Bone marrow (tissue), 2 donors: Measurements from ENCODE around the gene ADAMTS17.

Experiments
- DNase-seq, 2 donors: peaks; one replicate each; lab custom pipeline; 2025; lab: John Stamatoyannopoulos, UW

ADAMTS17 gene

DNA sequence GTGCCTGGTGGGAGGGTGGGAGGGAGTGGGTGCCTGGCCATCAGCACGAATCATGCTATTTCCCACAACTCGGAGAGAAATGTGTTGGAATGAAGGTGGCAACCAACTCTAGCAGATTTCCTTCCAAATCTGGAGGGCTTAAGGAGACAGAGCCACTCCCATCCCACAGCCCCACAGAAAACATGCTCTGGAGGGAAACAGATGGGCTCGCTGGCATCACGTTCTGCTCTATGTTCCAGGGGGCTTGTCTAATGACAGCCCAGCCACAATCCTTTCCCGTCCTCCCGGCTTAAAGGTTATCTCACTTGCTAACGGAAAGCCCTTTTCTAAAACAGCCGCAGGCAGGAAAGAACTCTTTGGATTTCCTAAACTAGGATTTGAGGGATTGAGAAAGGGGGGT is 65.3 kb downstream of the ADAMTS17 start:
- no peak for DNase-seq

DNA sequence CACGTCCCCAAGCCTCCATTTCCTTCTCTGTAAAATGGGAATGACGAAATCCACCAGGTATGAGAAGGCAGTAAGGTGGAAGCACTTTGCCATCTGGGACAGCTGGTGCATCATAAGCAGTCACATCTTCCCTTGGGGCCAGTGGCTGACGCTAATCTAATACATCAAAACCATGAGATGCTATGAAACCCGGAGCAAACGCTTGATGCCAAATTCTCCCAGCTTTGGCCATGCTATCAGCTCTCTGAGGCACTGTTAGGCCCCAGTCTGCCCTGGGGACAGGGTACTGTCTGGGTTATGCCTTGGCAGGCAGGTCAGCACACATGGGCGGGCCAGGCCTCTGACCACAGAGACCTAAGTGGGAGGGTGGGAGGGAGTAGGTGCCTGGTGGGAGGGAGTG is 66.1 kb downstream of the ADAMTS17 start:
- no peak for DNase-seq

- no peak for DNase-seq
Measured at GRCh38 chr15:100269831-100270230, 71.9 kb downstream of the ADAMTS17 start.

DNA sequence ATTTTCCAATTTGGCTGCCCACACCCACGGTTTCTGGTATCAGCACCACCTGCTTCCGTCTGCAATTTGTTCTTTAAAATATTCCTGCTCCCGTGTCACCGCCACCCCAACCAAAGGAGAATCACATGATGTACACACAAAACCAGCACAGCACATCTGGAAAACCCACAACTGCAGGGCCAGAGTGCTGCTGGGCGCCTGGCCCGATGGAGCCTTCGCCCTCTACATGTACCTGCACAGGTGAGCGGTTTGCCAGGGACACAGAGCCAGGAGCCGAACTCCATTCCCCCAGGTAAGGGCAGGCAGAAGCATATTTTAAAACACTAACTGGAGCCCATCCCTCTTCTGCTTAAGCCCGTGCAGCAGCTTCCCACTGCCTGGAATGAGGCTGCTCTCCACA is 75.6 kb downstream of the ADAMTS17 start:
- DNase-seq, result no peak

DNA sequence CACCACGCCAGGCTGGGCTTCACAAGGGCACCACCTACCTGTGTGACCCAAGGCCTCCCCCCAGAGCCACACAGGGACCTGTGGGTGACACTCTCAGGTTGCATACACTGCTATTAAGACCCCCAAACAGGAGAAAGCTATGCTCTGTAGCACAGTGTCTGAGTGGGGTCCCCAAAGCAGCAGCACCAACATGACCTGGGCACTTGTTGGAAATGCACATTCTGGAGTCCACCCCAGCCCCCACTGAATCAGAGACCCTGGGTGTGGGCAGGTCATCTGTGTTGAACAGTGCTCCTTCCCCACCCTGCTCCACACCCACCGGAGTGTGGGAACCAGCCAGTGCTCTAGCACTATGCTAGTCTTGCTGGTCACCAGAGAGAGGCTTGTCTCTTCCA is 76.1 kb downstream of the ADAMTS17 start:
- no peak for DNase-seq

GRCh38 chr15:100264994-100265640 is 76.7 kb downstream of the ADAMTS17 start:
- DNase-seq, result no peak

GRCh38 chr15:100263721-100264455 is 77.9 kb downstream of the ADAMTS17 start:
- no peak for DNase-seq

GRCh38 chr15:100263031-100263430 is 78.7 kb downstream of the ADAMTS17 start:
- no peak for DNase-seq

DNA sequence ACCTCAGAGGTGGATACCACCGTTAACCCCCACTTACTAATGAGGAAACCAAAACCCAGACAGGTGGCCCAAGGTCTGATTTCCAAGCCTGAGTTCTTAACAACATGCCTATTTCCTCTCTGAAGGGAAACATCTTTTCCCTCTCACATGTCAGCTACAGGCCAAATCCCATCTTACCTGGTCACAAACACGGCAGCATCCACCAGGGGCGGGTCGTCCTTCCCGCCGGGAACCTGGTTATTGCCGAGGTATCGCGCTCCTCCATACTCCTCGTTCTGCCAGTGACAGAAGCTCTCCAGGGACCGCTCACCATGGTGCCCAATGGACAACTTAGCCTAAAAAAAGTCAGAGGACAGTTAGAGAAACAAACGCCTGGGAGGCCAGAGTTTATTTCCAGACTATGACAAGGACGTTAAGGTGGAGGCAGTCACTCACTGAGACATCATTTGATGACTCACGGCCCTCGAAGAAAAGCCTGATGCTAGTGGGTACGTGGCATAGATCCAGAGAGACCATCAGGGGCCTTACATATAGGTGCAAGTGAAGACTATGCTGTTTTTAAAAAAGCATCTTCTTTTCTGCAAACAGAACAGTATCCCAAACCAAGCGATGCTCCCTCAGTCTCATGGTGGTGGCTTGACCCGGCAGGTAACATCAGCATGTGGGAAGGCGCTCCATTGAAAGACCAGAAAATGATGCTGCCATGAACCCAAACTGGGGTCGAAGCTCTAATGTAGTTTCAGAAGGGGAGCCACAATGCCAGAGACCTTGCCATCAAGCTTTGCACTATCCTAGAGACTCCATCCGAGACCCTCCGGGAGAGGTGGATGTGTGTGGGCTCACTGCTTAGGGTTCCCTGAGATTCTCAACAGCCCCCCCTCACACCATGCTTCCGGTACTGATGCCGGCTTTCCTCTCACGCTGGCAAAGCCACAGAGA is 80.2 kb downstream of the ADAMTS17 start:
- no peak for DNase-seq

DNA sequence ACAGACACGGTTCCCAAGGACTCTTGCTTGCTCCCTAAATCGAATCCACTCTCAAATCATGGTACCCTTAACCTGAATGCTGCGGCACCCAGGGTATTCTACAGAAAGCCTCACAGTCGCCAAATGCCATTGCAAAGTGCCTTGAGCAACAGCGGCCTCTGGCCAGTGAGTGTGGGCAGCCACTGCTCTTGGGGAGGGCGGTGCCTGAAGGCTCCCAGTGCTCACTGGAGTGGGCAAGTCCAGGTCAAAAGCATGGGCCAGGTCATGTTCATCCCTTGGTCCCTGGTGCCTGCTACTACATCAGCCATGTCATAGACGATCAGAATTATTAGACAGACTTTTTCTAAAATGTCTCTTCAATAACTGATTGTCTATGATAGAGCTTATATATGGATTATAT is 82.5 kb downstream of the ADAMTS17 start:
- DNase-seq, result no peak

DNA sequence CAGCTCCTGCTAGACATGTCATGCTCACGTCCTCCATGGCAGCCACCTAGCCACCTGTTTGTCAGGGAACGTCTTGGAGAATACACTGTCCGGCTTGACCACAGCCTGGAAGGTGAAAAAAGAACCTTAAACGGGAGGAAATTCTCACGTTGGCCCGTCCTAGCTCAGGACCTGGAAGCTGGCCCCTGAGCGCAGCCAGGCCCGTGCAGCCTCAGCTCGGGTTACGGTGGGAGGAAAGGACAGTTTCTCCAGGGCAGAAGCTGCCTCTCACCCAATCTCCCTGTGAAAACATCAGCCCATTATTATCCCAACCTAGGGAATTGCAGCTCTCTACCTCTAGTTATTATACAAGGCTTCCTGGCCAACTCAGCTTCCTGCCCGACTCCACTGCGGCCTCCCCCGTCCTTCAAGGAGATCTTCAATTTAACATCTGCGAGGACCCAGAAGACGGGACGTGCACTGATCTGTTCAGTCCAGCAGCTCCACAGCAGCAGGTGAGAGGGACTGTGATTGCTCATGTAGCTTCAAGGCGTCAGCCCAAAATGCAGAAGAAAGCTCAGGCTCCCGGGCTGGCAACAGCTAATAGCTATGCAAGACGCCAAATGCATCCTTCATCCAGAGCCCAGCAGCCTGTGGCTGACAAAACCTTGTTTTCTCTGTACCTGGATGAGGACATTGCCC is 84.7 kb downstream of the ADAMTS17 start:
- no peak for DNase-seq

DNA sequence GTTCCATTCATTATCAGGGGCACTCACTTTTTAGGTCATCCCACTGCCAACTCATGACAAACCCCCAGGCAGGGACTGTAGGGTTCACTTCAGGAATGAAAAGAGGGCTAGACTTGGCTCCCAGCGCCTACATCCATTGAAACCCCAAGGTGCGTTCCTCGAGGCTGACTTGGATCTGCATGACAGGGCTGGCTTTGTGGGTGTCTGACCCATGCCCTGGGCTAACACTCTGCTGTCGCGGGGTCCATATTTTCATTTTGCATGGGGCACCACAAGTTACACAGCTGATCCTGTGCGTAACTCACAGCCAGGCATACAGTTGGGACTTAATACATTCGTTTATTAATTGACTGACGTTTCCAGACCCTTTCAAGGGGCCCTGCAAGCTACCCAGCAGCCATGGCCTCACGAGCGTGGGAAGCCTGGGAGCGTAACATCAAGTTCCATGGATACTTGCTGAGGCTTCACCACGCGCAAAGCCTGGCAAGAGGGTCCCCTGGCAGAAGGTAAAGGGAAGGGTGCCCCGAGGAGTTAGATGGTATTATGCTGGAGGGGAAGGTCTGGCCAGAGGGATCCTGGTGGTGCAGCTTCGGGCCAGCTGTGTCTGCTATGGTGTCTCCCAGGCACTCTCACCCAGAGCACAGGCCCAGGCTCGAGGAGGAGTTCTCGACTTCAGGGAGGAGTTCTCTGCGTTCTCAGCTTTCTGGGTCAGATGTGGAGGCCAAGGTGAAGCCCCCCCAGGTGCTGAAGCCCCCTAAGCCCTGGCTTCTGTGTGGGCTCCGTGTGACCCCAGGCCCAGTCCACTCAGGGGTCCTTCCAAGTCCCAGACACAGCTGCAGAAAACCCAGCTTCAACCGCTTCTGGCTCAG is 85.4 kb downstream of the ADAMTS17 start:
- no peak for DNase-seq

DNA sequence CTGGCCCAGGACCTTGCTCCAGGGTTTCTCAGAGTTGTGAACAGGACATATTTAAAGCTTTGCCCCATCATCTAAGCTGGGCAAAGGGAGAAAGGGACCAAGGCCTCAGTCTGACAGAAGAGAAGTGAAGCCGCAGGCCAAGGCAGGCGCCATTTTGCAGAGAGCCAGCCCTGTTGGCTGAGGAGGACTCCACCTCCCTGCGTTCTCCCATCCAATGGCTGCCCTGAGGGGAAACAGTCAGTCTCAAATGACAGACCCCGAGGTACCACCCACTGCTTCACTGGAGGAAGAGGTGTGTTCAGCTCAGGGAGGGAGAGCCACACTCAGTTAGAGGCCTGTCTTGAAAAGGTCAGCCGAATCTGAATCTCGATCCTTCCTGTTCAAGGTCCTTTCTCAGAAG is 86.1 kb downstream of the ADAMTS17 start:
- DNase-seq, result no peak

DNA sequence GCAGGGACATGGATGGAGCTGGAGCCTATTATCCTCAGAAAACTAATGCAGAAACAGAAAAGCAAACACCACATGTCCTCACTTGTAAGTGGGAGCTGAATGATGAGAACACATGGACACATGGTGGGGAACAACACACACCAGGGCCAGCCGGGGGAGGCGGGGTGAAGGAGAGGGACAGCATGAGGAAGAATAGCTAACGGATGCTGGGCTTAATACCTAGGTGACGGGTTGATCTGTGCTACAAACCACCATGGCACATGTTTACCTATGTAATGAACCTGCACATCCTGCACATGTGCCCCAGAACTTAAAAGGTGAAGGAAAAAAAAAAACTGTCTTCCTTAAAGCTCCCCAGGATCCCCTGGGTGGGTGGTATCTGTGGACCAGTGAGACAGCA is 87.1 kb downstream of the ADAMTS17 start:
- DNase-seq, result no peak

- DNase-seq, result no peak
Measured at GRCh38 chr15:100254285-100254684, 87.5 kb downstream of the ADAMTS17 start.

DNA sequence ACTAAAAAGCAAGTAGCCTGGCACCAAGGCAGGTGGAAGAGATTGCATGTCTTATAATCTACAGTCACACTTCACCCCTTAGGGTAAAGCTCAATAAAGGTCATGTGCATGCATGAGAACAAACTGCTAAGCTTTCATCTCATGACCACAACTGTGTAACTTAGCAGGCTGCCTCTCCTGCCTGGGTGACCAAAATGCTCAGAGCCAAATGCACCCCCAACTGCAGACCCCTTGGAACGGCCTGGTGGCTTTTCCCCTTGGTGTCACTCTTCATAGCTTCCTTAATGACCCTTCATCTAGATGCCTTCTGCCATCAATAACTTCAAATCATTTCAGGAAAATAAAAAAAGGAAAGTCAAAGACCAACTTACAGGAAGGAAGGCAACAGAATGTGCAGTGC is 88.1 kb downstream of the ADAMTS17 start:
- no peak for DNase-seq

- no peak for DNase-seq
Measured at GRCh38 chr15:100252779-100253417, 88.9 kb downstream of the ADAMTS17 start.

DNA sequence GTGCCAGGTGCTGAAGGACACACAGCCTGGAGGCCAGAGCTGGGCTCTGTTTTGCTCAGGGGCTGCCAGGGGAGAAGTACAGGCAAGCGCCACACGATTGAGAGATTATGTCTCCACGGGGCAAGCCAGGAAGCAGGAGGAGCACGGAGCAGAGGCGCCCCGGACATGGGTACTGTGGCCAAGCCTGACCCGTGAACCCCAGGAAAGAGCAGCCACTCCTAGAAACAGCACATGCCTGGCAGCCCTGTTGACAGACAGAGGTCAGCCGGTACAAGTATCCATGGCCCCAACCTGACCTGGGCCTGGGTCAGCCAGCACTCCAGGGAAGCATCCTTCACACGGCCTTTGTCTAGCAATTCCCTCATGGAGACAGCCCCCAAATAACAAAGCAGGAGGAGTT is 89.4 kb downstream of the ADAMTS17 start:
- DNase-seq, result no peak

GRCh38 chr15:100250176-100250800 is 91.5 kb downstream of the ADAMTS17 start:
- DNase-seq, result no peak
